Measurements from ENCODE around the gene IFT57. TPM values are rescaled to one million over a fixed set of nuclear protein-coding genes. Genes with fewer than 3 reads are reported as not detected.

IFT57 gene
- total RNA-seq, 1 experiment from 2014 or later = 17.6 TPM

DNA sequence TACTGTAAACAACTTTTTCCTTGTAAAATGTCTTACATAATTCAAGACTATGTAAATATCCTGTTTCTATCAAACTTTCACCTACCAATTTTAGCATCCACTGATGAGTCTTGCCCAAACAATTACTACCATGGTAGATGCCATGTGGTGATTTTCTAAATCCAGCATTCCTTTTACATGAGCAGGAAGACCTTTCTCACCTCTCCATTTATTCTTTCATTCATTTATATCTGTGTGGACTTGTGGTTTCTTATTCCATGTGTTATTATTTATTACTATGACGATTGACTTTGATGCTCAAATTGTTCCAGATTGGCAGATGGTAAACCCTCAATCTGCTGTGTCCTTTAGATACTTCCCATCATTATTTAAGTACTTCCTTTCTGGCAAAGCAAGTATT is 62.4 kb downstream of the IFT57 start:
- Histone ChIP-seq H3K36me3 (ENCODE audit: control insufficient read depth, insufficient read depth, low read length) (no peaks in the 10 kb centered on the region), H3K4me3 (ENCODE audit: low read depth, low read length) (no peak overlapping the region), H3K27me3 (replicated peaks; ENCODE audit: control insufficient read depth, insufficient read depth, low read length) (no peaks in the 10 kb centered on the region), H3K9me3 (no peaks in the 10 kb centered on the region), H3K4me1 (no peaks in the 10 kb centered on the region)
- no peak for TF ChIP-seq CTCF (IDR thresholded peaks at IDR 0.05; ENCODE audit: insufficient read depth in 1 of 2, low read depth in 1 of 2, low read length in 1 of 2, severe bottlenecking in 1 of 2, unreplicated experiment in 1 of 2)
- Mint-ChIP-seq H3K4me3 (ENCODE audit: unreplicated experiment) (no peak overlapping the region), H3K4me1 (ENCODE audit: low read depth, unreplicated experiment) (peaks cover 3% of the 10 kb centered on the region), H3K27me3 (ENCODE audit: insufficient read depth, unreplicated experiment) (no peaks in the 10 kb centered on the region), H3K27ac (ENCODE audit: unreplicated experiment) (no peak overlapping the region), H3K36me3 (ENCODE audit: insufficient read depth, unreplicated experiment) (no peaks in the 10 kb centered on the region), H3K9me3 (ENCODE audit: unreplicated experiment) (no peaks in the 10 kb centered on the region)
- no peak for DNase-seq
- POLR2A ChIA-PET = no interaction called here
- BruUV-seq (replicated peaks) = no TSS peak
- intact Hi-C loops (cut with micrococcal nuclease; ENCODE audit: unreplicated experiment) = no loop called here
- CTCF ChIA-PET = no interaction called here

DNA sequence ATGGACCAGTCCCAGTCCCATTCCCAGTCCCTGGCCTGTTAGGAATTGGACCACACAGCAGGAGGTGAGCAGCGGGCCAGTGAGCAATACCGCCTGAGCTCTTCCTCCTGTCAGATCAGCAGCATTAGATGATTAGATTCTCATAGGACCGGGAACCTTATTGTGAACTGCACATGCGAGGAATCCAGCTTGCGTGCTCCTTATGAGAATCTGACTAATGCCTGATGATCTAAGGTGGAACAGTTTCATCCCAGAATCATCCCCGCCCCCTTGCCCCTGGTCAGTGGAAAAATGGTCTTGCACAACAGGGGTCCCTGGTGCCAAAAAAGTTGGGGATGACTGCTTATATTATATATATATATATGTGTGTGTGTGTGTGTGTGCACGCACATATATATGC is 63.1 kb downstream of the IFT57 start:
- no peak overlapping the region for H3K4me3 Mint-ChIP-seq (ENCODE audit: unreplicated experiment)
- H3K36me3 Mint-ChIP-seq (ENCODE audit: insufficient read depth, unreplicated experiment) = no peaks in the 10 kb centered on the region
- DNase-seq = no peak
- no TSS peak for BruUV-seq (replicated peaks)
- Histone ChIP-seq H3K27me3 (replicated peaks; ENCODE audit: control insufficient read depth, insufficient read depth, low read length) (no peaks in the 10 kb centered on the region), H3K4me1 (no peaks in the 10 kb centered on the region), H3K4me3 (ENCODE audit: low read depth, low read length) (no peak overlapping the region), H3K9me3 (no peaks in the 10 kb centered on the region), H3K36me3 (ENCODE audit: control insufficient read depth, insufficient read depth, low read length) (no peaks in the 10 kb centered on the region)
- no peaks in the 10 kb centered on the region for H3K27me3 Mint-ChIP-seq (ENCODE audit: insufficient read depth, unreplicated experiment)
- H3K27ac Mint-ChIP-seq (ENCODE audit: unreplicated experiment) = no peak overlapping the region
- ChIA-PET CTCF (no interaction called here), POLR2A (no interaction called here)
- TF ChIP-seq CTCF (IDR thresholded peaks at IDR 0.05; ENCODE audit: insufficient read depth in 1 of 2, low read depth in 1 of 2, low read length in 1 of 2, severe bottlenecking in 1 of 2, unreplicated experiment in 1 of 2) = no peak
- H3K9me3 Mint-ChIP-seq (ENCODE audit: unreplicated experiment) = no peaks in the 10 kb centered on the region
- H3K4me1 Mint-ChIP-seq (ENCODE audit: low read depth, unreplicated experiment) = peaks cover 6% of the 10 kb centered on the region
- intact Hi-C loops (cut with micrococcal nuclease; ENCODE audit: unreplicated experiment) = no loop called here

DNA sequence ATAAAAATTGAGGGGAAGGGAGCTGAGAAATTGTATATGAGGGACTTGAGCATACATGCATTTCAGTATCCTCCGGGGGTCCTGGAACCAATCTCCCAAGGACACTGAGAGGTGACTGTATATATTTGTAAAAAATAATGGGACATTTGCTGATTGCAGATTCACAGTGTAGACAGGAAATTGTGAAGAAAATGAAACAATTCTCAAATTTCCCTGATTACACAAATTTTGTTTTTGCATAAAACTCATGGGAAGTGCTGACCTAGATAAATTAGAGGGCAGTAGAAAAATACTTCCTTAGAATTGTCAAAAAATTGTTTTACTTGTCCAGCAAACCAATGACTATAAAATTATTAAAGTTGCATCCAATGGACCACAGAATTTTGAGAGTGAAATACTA is 64.0 kb downstream of the IFT57 start:
- Histone ChIP-seq H3K4me3 (ENCODE audit: low read depth, low read length) (no peak overlapping the region), H3K27me3 (replicated peaks; ENCODE audit: control insufficient read depth, insufficient read depth, low read length) (no peaks in the 10 kb centered on the region), H3K4me1 (no peaks in the 10 kb centered on the region), H3K9me3 (no peaks in the 10 kb centered on the region), H3K36me3 (ENCODE audit: control insufficient read depth, insufficient read depth, low read length) (no peaks in the 10 kb centered on the region)
- Mint-ChIP-seq H3K27me3 (ENCODE audit: insufficient read depth, unreplicated experiment) (no peaks in the 10 kb centered on the region), H3K27ac (ENCODE audit: unreplicated experiment) (no peak overlapping the region), H3K9me3 (ENCODE audit: unreplicated experiment) (no peaks in the 10 kb centered on the region), H3K36me3 (ENCODE audit: insufficient read depth, unreplicated experiment) (no peaks in the 10 kb centered on the region), H3K4me3 (ENCODE audit: unreplicated experiment) (no peak overlapping the region), H3K4me1 (ENCODE audit: low read depth, unreplicated experiment) (peaks cover 6% of the 10 kb centered on the region)
- ChIA-PET POLR2A (no interaction called here), CTCF (no interaction called here)
- intact Hi-C loops (cut with micrococcal nuclease; ENCODE audit: unreplicated experiment) = no loop called here
- no peak for DNase-seq
- BruUV-seq (replicated peaks) = no TSS peak
- TF ChIP-seq CTCF (IDR thresholded peaks at IDR 0.05; ENCODE audit: insufficient read depth in 1 of 2, low read depth in 1 of 2, low read length in 1 of 2, severe bottlenecking in 1 of 2, unreplicated experiment in 1 of 2) = no peak
